Lower leg skin (tissue), 3 donors: ENCODE data around the gene GHRHR.

Experiments used
- POLR2A ChIP-seq, 2 donors: fragments of 450-650 bp; IDR thresholded peaks; one replicate each; pipeline ENCODE4 v1.6.1; 2016 to 2017; ENCODE audit warnings: antibody characterized with exemption in 2 of 2, mild to moderate bottlenecking in 1 of 2, moderate library complexity in 1 of 2
- TF ChIP-seq, protein P1 (sequence below), 3 donors: fragments of 450-650 bp; IDR thresholded peaks; one replicate each; pipeline ENCODE4 v1.5.1; 2016; ENCODE audit warnings: antibody characterized with exemption in 3 of 3, mild to moderate bottlenecking in 3 of 3, moderate library complexity in 2 of 3

DNA sequence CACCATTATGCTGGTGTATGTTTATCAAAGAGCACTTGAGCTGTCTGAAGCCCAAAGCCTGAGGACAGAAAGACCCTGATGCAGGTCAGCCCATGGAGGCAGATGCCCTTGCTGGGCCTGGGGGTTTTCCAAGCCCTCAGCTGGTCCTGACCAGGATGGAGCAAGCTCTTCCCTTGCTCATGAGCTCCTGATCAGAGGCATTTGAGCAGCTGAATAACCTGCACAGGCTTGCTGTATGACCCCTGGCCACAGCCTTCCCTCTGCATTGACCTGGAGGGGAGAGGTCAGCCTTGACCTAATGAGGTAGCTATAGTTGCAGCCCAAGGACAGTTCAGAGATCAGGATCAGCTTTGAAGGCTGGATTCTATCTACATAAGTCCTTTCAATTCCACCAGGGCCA, 39.1 kb upstream of the GHRHR start:
- TF ChIP-seq, protein P1, sequence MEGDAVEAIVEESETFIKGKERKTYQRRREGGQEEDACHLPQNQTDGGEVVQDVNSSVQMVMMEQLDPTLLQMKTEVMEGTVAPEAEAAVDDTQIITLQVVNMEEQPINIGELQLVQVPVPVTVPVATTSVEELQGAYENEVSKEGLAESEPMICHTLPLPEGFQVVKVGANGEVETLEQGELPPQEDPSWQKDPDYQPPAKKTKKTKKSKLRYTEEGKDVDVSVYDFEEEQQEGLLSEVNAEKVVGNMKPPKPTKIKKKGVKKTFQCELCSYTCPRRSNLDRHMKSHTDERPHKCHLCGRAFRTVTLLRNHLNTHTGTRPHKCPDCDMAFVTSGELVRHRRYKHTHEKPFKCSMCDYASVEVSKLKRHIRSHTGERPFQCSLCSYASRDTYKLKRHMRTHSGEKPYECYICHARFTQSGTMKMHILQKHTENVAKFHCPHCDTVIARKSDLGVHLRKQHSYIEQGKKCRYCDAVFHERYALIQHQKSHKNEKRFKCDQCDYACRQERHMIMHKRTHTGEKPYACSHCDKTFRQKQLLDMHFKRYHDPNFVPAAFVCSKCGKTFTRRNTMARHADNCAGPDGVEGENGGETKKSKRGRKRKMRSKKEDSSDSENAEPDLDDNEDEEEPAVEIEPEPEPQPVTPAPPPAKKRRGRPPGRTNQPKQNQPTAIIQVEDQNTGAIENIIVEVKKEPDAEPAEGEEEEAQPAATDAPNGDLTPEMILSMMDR (IDR thresholded peaks at IDR 0.05) = no peak
- no peak for TF ChIP-seq POLR2A (IDR thresholded peaks at IDR 0.05)
